Heart right ventricle (tissue), 16 donors: ENCODE measurements around the gene PRSS56. TPM values are rescaled to one million over a fixed set of nuclear protein-coding genes. Genes with fewer than 3 reads are reported as not detected.

Source experiments
- ATAC-seq, 8 donors: fragments of 200-7000 bp; cut with Tn5 transposase; one replicate each; pipeline ENCODE4 v1.9.1; 2020; ENCODE audit warnings: mild to moderate bottlenecking in 8 of 8, moderate library complexity in 8 of 8, moderate number of reproducible peaks in 1 of 8
- DNase-seq, 2 donors: peaks; one replicate each; pipeline ENCODE4 v3.0.0-alpha.2; 2020
- H3K27ac ChIP-seq, 10 donors: fragments of 200-600 bp; sonication (generic) in 2 of 10; one replicate each; pipeline versions ENCODE4 v1.5.0 to v1.8.0; 2020 to 2022; ENCODE audit warnings: mild to moderate bottlenecking in 3 of 10
- H3K27me3 ChIP-seq, 7 donors: fragments of 200-600 bp; one replicate each; pipeline ENCODE4 v1.8.0; 2021 to 2022; ENCODE audit warnings: mild to moderate bottlenecking in 2 of 7
- H3K36me3 ChIP-seq, 9 donors: fragments of 200-600 bp; sonication (generic) in 1 of 9; one replicate each; pipeline versions ENCODE4 v1.5.0 to v1.8.0; 2020 to 2022; ENCODE audit warnings: mild to moderate bottlenecking in 2 of 9
- H3K4me1 ChIP-seq, 9 donors: fragments of 200-600 bp; sonication (generic) in 1 of 9; one replicate each; pipeline versions ENCODE4 v1.5.0 to v1.8.0; 2020 to 2022; ENCODE audit warnings: mild to moderate bottlenecking in 4 of 9
- H3K4me3 ChIP-seq, 10 donors: fragments of 200-600 bp; sonication (generic) in 2 of 10; one replicate each; pipeline versions ENCODE4 v1.5.0 to v1.8.0; 2020 to 2022; ENCODE audit warnings: mild to moderate bottlenecking in 7 of 10, moderate library complexity in 2 of 10
- H3K9me3 ChIP-seq, 11 donors: fragments of 200-600 bp in 10 of 11; sonication (generic) in 2 of 11; one replicate each; pipeline versions ENCODE4 v1.5.0 to v1.8.0; 2013 to 2022; ENCODE audit warnings: mild to moderate bottlenecking in 2 of 11, control low read depth in 1 of 11, moderate library complexity in 1 of 11
- WGBS, 2 donors: extraction: QIAGEN DNeasy Blood & Tissue Kit; methylation state at CpG; one replicate each; pipeline ENCODE4 v1.1.7; 2013; ENCODE audit warnings: inconsistent platforms in 1 of 2; 5-methylcytosine and 5-hydroxymethylcytosine counted together
- intact Hi-C, 10 donors: fragments of 100-400 bp; cut with DNase I; formaldehyde crosslinking; loops; one replicate each; pipeline versions ENCODE4 v1.11.1 to v1.14.2; 2022
- polyA plus RNA-seq, 2 donors: library from polyadenylated mRNA; stranded (reverse); fragments of 200-250 nt; gene quantifications; one replicate each; pipeline ENCODE4 v1.2.3, GENCODE V29; 2013
- total RNA-seq, 10 donors: library from RNA; stranded (reverse); fragmentation: NEBNext Ultra II Directional in 3 of 10; extraction: Animal tissue kit (Norgen Biotek cat#: 25700) in 3 of 10; gene quantifications; one replicate each; pipeline versions ENCODE4 v1.2.1 to v1.2.4, GENCODE V29; 2021 to 2023
- TF ChIP-seq, protein P1 (sequence below), 9 donors: fragments of 200-600 bp; sonication (generic) in 2 of 9; IDR thresholded peaks; one replicate each; pipeline versions ENCODE4 v1.5.0 to v1.8.0; 2021 to 2022; ENCODE audit warnings: antibody characterized with exemption in 9 of 9, mild to moderate bottlenecking in 5 of 9, moderate library complexity in 1 of 9
- donor health status: Arrhythmogenic right ventricular cardiomyopathy.
- donor health status: ischemic (EF 13 %, LVEDD 7.1; RV severe dilation, severe dysfunction).
- donor health status: healthy with polysubstance abuse.
- donor health status: DM: no; HTN: yes; CAD: no.
- donor health status: DM: no; HTN: no; CAD: no.
- donor health status: ischemic (EF 25% LVEDD 6.9; RV normal size, moderate dysfunction).
- donor health status: ischemic (EF 25% LVEDD 5.7; RV mildly dilated, moderate dysfunction).
- donor health status: healthy.
- donor health status: DM: yes; HTN: yes; CAD: no.
- donor health status: Ischemic cardiomyopathy.
- donor health status: ischemic (EF 35%, LVEDD 5.7; RV mildly dilated, moderate dysfunction).
- donor health status: nonischemic (EF 11% LVEDD 7.7; RV severe dilation, severe dysfunction).
- donor health status: DM: yes; HTN: yes; CAD: no.
- donor health status: PGD.
- donor health status: ischemic (EF 29% LVEDD 5.4; RV normal size, mild dysfunction).
- donor health status: nonischemic (EF 23%, LVEDD 6.1; RV moderate dilation, normal function).

The PRSS56 gene
- total and polyA plus RNA-seq, 12 donors: 0.12 to 0.35 (median 0.19) TPM; not detected in 8

DNA sequence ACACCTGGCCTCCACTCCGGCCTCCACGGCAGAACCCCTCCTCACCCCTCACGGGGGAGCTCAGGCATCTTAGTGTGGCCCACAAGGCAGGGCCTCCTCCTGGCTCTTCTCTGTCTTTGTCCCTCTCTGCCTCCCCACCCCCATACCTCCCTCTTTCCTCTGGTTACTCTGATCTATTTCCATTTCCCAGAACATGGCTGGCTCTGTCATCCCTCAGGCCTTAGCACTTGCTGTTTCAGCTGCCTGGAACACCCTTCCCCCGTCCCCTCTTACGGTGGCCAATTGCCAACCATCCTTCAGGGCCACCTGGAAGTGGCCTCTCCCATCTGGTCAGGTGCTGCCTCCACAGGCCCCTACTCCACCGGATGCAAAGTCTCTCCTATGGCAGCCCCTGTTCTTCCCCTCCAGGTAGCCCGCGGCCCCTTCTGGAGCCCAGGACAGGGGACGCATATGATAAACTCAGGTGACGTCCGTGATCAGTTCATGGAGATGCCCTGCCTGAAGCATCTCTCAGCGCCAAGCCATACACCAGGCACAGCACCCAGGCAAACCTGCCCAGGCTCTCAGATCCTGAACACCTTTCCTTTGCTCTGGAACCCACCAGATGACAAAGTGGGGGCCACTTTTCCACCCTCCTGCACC, 28.9 kb upstream of the PRSS56 start:
- Histone ChIP-seq H3K9me3 (no peaks in the 10 kb centered on the region), H3K36me3 (no peaks in the 10 kb centered on the region), H3K27ac (no peak overlapping the region), H3K27me3 (peaks cover 15 to 40% (median 31%) of the 10 kb centered on the region in 7 donors), H3K4me1 (peaks cover 0 to 9% (median 5%) of the 10 kb centered on the region in 9 donors), H3K4me3 (no peak overlapping the region)
- TF ChIP-seq, protein P1, sequence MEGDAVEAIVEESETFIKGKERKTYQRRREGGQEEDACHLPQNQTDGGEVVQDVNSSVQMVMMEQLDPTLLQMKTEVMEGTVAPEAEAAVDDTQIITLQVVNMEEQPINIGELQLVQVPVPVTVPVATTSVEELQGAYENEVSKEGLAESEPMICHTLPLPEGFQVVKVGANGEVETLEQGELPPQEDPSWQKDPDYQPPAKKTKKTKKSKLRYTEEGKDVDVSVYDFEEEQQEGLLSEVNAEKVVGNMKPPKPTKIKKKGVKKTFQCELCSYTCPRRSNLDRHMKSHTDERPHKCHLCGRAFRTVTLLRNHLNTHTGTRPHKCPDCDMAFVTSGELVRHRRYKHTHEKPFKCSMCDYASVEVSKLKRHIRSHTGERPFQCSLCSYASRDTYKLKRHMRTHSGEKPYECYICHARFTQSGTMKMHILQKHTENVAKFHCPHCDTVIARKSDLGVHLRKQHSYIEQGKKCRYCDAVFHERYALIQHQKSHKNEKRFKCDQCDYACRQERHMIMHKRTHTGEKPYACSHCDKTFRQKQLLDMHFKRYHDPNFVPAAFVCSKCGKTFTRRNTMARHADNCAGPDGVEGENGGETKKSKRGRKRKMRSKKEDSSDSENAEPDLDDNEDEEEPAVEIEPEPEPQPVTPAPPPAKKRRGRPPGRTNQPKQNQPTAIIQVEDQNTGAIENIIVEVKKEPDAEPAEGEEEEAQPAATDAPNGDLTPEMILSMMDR (IDR thresholded peaks at IDR 0.05): no peak
- WGBS, 2 donors: 91 to 96% methylated on average over 12 of the region's 12 CpGs
- intact Hi-C loops: no loop called here
- DNase-seq: no peak
- no peak for ATAC-seq

DNA sequence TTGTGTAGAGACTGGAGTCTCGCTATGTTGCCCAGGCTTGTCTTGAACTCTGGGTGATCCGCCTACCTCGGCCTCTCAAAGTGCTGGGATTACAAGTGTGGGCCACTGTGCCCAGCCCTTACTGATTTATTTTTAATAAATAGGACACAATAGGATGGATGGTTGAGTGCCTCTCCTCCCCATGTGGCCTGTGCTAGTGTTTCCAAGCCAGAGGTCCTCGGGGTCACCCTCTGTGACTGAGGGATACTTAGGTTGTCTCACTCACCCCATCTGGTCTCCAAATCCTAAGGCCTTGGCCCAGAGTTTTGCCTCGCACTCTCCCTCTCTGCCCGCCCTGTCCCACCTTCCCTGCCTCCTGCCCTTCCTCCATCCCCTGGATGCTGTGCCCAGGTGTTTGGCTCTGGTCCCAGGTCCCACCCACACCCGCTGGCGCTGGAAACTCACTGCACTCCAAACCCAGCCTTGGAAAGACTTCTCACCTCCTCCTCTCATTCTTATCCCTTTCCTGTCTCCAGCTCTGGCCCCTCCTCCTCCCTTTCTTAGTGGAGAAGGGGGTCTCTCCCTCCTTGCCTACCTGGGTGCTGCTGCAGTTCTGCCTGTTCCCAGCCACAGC, 27.8 kb upstream of the PRSS56 start:
- Histone ChIP-seq H3K27ac (no peak overlapping the region), H3K36me3 (no peaks in the 10 kb centered on the region), H3K9me3 (no peaks in the 10 kb centered on the region), H3K4me1 (peaks cover 0 to under 1% (median 0%) of the 10 kb centered on the region in 9 donors), H3K27me3 (peaks cover 7 to 33% (median 21%) of the 10 kb centered on the region in 7 donors), H3K4me3 (no peak overlapping the region)
- ATAC-seq: no peak
- WGBS, 2 donors: 75 to 84% methylated on average over 8 of the region's 8 CpGs
- no peak for DNase-seq
- TF ChIP-seq, protein P1 (IDR thresholded peaks at IDR 0.05): no peak
- intact Hi-C loops: no loop called here

DNA sequence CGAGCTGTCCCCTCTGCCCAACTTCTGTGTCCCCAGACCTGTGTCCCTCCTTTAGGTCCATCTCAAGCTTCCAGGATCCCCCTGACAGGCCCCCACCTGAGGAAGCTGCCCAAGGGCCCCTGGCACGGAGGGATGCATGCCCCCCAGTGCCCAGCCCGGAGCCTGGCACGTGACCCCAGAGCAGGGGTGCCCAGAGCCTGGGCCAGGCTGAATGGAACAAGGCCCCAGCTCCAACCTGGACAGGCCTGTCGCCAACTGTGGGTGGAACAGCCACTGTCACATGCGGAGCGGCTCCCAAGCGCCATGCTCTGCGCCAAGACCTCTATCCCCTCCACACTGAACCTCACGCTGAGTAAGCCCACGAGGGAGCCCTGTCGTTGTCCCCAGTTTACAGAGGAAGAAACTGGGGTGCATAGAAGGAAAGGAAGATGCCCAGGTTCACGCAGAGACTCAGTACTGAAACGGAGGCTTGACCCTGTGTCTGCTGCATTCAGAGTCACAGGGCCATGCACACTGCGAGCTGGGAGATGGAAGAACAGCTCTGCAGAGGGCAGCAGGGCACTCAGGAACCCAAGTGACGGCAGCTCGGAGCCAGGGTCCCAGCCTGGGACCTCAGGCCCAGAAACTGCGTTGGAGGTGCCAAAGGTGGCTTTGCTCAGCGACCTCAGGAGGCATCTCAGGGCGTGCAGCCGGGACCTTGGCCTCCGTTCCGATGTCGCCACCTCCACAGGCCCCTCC, 27.1 kb upstream of the PRSS56 start:
- TF ChIP-seq, protein P1 (IDR thresholded peaks at IDR 0.05): no peak
- no peak for ATAC-seq
- H3K27ac ChIP-seq: no peak overlapping the region
- H3K9me3 ChIP-seq: no peaks in the 10 kb centered on the region
- 87 to 92% methylated on average over 24 of the region's 24 CpGs for WGBS, 2 donors
- intact Hi-C loops: no loop called here
- no peaks in the 10 kb centered on the region for H3K36me3 ChIP-seq
- no peaks in the 10 kb centered on the region for H3K4me1 ChIP-seq
- H3K4me3 ChIP-seq: no peak overlapping the region
- peaks cover 2 to 27% (median 15%) of the 10 kb centered on the region in 7 donors for H3K27me3 ChIP-seq
- DNase-seq: no peak

DNA sequence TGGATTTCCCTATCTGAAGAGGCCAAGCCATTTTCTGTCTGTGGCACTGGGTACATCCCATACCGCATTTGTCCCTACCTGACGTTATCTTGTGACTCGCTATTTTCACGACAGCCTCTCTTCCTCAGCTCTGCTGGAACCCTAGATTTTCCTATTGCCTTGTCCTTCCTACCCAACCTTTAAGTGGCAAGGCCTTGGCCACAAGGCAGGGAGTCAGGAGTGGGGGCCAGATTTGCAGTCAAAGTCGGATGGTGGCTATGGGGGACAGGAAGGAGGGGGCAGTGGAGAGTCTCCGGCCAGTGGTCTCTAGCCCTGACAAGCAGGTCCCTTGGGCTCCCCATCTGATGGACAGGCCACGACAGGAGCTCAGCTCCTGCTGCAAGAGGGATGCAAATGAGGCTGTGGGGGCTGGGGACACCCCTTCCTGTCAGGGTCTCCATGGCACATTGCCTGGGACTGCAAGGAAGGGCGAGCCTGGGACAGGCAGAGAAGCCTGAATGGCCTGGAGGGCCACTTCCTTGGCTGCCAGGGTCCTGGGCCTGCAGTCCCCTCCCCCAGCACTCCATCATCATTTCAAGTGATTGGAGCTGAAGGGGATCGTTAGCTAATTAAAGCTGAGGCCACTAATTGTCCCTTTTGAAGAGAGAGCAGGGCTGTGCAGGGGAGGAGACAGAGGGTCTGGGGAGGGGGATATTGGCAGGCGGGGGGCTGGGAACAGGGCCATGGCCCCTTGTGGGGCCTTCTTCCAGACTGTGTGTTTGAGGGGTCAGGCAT, 26.3 kb upstream of the PRSS56 start:
- intact Hi-C loops: no loop called here
- DNase-seq (no peak), ATAC-seq (no peak)
- Histone ChIP-seq H3K9me3 (no peaks in the 10 kb centered on the region), H3K4me3 (no peak overlapping the region), H3K27me3 (peaks cover 0 to 19% (median 8%) of the 10 kb centered on the region in 7 donors), H3K27ac (no peak overlapping the region), H3K4me1 (no peaks in the 10 kb centered on the region), H3K36me3 (no peaks in the 10 kb centered on the region)
- 77% methylated on average over 10 of the region's 10 CpGs for WGBS, 2 donors
- TF ChIP-seq, protein P1 (IDR thresholded peaks at IDR 0.05): no peak
